GM19372 (cell line): ENCODE results near the gene COL20A1.
A peak's percentile ranks its signal among the peaks of the same experiment; 100 is the strongest.

Experiments
- ATAC-seq: cut with Tn5 transposase; IDR thresholded peaks from one replicate; pipeline ENCODE4 v1.9.1; 2021; ENCODE audit warnings: mild to moderate bottlenecking, low read depth, moderate library complexity; ENCODE audit not compliant: unreplicated experiment

Gene COL20A1

DNA sequence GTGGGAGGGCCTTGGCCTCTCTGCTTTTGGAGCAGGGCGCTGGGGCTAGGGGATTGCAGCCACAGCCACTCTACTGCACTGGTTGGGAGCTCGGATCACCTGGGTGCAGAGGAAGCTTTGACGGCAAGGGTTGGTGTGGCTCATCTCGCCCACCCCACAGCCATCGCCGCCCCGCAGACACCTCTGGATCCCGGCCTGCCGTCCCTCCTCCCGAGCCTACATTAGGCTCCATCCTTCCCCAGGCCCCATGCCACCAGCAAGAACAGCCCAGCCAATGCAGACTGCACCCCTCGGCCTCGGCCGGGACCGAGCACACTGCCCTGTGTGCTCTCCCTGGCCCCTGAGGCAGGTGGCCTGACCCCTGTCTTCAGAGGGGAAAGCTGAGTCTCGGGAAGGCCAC, 32.5 kb upstream of the COL20A1 start:
- no peak for ATAC-seq

DNA sequence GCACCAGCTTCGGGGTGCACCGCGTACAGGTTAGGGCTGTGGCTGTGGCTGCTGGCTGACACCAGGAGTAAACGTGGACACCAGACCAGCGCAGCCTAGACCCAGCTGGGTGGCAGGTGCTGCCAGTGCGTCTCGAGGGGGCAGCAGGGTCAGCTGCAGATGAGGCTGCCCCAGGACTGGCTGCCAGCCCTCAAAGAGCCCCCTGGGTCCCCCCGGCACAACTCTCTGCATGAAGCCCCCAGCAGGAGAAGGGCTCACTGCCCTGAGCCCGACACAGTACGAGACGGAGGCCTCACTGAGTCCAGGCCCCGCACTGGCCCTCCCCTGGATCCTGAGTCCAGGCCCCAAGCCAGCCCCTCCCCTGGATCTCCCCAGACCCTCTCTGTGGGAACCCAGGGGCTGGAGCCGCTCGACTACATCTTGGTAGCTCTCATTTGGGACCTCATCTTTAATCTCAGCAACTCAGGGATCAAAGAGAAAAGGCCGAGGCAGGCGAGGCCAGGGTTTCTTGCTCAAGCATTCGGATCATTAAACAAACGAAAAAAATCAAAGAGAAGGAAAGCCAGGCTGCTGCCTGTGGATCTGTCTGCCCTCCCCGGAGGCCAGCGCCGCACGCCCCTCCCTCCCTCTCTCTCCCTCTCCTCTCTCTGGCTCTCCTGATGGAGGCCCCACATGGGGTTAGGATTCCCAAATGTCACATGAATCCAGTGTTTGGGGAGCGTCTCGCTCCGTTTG, 31.8 kb upstream of the COL20A1 start:
- ATAC-seq = no peak

DNA sequence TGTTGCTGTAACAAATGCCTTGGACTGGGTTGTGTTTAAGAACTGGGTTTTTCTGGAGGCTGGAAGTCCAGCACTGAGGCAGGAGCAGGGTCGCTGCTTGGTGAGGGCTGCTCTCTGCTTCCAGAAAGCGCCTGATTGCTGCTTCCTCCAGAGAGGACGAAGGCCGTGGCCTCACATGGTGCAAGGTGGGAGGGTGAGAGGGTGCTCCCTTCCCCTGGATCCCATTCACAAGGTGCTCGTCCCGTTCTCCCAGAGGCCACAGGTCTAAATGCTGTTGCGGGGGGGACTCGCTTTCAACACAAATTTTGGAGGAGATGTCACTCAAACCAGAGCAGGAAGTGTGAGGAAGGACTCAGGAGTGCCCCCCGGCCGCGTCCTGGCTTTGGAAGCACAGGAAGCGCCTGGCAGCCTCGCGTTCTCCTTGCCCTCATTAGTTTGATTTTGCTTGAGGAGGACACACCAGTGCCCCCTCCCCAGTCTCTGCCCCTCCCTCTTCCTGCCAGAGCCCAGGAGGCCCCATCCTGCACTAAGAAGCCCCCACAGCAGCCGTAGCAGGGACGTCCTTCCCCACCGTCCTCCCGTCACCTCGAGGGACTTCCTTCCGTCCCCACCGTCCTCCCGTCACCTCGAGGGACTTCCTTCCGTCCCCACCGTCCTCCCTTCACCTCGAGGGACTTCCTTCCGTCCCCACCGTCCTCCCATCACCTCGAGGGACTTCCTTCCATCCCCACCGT, 31.0 kb upstream of the COL20A1 start:
- no peak for ATAC-seq

DNA sequence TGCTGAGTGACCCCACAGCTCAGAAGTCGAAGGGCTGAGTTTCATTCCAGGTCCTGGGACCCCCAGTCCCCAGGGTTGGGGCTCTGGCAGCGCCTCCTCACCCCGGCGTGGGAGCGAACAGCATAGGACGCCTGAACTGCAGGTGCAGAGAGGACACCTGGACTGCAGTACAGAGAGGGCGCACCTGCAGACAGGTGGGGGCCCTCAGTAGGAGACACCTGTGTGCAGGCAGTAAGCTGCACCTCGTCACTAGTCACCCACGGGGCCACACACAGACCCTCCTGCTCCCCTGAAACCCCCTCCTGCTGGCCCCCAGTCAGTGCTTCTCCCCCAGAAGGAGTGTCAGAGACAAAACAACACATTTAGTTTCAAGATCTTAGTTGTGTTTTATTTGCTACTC, 30.1 kb upstream of the COL20A1 start:
- no peak for ATAC-seq

DNA sequence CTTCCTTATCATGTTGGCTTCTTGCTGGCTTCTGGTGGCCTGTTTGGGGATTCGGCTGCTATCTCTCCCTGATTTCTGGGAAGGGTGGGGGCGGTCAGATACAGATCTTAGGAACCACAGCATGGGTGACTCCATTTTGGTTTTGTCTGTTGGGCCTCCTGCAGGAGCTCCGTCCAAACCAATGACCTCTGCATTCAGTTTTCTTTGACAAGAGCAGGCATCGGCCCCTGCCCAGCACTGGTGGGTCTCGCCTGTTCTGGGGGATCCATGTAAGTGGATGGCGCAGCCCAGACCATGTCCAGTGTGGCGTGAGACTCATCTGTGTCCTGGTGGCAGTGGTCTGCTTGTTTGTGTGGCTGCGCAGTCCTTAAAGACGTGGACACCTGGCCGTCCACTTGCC, 29.0 kb upstream of the COL20A1 start:
- ATAC-seq = no peak

DNA sequence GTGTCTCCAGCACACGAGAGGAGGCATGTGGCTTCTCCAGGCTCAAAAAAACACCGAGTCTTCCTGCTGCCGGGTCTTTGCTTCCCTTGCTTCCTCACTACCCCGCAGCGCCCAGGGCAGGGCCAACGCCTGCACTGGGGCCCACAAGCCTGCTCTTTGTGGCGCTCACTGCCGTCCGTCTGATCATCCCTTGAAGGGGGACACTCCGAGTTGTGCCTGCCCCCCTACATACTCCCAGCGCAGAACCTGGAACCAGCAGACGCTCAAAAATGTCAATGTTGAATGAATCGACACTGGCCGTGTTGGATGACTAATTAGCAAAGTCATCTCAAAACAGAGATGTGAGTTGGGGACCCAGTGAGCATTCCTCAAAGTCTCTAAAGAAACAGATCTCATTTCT, 28.5 kb upstream of the COL20A1 start:
- ATAC-seq = no peak

DNA sequence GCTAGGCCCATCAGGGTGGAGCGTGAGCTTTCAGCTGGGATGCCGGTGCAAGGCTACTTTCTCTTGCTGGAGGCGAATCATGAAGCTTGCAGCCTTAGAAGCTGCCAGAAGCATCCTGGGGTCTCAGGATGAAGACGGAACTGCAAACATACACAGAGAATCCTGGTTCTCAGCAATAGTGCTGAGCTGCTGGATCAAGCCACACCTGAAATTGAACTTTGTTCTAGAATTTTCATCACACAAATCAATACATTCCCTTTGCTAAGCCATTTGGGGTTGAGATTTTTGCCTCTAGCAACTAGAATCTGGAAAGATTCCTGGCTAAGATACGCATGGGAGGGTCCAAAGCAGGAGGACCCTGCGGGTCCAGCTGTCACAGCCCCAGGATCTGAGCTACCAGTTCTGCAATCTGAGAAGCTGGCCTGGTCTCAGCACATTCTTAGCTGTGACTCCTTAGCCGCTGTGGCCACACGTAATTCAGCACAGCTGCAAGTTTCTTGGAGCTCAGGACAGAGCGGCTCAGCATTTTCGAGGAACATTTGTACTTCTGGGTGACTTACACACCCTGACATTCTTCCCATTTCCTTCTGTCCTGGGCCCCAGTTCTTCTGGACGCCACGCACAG, 27.0 kb upstream of the COL20A1 start:
- ATAC-seq = no peak

DNA sequence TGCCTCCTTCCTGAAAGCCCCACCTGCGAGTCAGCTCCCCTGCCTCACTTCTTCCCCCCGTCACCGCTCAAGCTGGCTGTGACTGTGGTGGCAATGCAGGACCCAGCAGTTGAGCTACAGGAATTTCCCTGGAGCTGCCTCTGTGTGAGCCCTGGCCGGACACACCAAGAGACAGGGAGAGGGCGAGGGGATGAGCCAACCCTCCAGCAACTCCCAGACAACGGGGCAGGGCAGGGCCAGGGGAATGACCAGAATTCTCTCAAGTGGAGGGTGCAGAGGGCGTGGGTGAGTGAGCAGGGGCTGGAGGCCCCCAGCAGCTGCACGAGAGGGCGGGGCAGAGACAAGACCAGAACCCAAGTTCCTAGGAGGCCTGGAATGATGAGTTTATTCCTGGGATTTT, 25.3 kb upstream of the COL20A1 start:
- ATAC-seq = no peak

DNA sequence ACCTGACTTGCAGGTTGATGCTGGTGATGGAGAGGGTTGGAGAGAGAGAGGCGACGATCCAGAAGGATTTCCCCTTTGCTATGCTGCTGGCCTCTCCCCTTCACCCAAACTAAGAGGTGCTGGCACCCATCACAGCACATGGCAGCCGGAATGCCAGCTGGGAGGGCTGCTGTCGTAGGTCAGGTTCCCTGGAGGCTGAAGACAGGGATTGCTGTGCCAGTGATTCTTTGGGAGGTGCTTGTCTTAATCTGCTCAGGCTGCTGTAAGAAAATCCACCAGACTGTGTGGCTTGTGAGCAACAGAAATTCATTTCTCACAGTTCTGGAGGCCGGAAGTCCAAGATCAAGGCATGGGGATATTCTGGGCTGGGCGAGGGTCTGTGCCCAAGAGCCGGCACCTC, 24.7 kb upstream of the COL20A1 start:
- ATAC-seq = no peak

DNA sequence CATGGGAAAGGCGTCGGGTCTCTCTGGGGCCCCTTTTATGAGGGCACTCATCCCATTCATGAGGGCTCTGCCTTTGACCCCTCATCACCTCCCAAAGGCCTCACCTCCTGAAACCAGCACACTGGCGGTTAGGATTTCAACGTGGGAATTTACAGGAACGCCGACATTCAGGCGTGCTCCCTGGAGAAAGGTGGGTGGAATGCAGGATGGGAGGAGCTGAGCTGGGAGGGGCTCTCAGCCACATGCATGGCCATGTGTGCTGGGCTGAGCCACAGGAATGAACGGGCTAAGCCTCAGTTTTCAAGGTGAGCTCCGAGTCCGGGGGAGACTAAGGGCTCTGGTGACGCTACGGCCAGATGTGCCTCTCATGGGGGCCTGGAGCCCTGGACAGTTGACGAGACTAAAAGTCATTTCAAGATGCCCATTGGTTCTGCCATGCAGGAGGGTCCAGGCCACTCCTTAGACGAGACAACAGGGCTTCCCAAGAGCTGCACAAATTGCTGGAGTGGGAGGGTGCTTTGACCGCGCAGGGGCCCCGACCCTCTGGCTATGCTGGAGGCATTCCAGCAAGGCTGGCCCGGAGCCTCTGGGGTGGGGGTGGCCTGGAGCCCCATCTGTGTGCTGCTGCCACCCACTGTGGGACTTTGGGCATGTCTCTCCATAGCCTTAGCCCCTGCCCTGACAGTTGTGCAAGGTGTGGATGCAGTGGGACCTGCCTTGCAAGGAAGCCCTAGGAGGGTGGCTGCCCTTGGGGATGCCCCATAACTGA, 24.1 kb upstream of the COL20A1 start:
- ATAC-seq = no peak

DNA sequence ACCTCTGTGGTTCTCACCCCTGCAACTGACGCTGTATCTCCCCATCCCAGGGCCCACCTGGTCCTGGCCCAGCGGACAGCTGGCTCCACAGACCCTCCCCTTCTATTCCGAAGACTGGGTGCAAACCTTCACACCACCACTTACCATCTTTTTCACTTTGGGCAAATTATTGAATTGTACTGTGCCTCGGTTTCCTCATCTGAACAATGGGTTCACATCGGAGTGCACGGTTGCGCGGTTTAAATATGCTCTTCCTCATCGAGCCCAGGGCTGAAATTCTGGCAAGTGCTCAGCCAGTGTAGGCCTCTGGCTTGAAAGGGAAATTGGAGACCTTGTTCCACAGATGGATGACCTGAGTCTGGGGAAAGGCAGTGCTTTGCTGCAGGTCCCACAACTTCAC, 23.3 kb upstream of the COL20A1 start:
- ATAC-seq = no peak

DNA sequence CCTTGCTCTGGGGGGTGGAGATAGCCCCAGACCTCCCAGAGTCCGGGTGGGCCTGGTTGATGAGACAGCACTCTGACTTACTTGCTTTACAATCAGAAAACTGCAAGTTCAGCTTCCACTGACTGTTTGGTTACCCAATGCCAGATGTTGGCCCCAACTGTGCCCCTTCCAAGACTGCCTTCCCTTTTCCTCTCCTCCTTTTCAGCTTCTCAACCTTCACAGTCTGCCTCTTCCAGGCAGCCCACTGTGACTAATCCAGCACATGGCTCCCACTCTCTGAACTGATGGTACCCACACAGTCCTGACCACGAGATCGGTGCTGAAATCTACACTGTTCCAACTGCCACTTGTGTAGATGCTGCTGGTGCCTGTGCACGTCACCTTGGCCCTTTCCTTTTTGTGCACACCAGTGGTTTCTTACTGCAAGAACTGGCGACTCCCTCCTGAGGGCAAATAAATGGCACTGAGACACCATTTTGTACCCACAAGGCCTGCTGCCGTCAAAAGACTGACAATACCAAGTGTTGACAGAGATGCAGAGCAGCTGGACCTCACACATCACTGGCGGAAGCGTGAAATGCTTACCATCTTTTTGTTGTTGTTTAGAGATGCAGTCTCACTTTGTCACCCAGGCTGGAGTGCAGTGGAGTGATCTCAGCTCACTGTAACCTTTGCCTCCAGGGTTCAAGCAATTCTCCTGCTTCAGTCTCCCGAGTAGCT, 22.2 kb upstream of the COL20A1 start:
- ATAC-seq = no peak

DNA sequence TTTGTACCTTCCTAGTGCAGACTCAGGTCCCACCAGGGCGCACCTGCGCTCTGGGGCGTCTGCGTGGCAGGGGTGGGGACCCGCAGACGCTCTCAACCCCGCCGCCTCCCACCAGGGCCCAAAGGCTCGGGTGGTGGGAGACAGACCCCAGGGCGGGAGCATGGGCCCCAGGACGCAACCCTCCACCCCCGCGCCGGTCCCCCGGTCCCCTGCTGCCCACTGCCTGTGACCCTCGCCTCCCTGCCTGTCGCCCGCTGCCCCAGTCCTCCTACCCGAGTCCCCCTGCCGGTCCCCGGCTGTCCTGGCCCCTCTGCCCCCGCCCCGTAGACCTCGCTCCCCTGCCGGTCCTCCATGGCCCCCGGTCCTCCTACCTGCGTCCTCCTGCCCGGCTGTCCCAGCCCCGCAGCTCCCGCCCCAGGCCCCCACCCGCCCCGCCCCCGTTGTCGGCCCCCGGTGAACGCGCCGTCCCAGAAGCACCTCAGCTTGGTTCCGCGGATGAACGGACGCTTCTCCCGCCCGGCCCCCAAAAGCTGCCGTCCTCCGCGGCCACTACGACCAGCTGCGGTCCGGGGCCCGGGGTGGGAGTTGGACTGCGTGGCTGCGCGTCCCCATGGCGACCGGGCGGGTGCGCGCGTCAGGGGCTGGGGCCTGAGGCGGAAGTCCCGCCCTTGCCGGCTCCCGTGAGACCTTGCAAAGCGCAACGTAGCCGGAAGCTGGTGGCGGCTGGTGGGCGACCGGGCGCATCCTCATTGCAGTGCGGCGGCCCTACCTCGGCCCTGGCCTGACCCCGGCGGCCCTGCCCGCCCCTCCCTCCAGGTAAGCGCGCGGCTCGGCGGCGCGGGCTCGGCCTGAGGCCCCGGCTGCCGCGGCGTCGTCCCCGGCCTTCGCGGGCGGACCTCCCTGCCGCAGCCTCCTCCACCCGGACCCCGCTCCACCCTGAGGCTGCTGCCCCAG, 20.6 kb upstream of the COL20A1 start, which contains the start of gene ARFGAP1:
ARFGAP1 (plus strand) TSS at position 709 of the 954 bp plus-strand sequence. CDS start 2,768 bp downstream, outside the sequence.
- ATAC-seq = peak; percentile 82

DNA sequence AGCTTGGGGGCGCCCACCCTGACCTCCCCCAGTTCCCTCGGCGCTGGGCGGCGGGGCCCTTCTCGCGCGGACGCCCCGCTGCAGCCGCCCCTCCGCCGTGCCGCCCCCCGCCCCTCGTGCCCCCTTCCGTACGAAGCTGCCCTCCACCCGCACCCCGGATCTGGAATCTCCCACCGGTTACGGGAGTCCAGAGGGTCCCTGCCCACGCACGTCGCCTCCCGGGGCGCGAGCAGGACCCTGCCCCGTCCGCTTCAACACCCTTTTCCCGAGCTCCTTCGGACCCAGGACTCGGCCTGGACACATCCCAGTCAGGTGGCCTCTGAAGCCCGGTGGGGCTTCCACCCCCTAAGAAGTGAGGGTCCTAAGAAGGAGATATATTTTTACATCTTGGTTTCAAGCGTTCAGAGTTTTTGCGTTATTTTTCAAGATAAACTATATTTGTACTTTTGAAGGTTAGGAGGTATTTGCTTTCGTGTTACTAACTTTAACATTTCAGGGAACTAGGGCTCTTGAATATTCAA, 19.9 kb upstream of the COL20A1 start:
- ATAC-seq = no peak

DNA sequence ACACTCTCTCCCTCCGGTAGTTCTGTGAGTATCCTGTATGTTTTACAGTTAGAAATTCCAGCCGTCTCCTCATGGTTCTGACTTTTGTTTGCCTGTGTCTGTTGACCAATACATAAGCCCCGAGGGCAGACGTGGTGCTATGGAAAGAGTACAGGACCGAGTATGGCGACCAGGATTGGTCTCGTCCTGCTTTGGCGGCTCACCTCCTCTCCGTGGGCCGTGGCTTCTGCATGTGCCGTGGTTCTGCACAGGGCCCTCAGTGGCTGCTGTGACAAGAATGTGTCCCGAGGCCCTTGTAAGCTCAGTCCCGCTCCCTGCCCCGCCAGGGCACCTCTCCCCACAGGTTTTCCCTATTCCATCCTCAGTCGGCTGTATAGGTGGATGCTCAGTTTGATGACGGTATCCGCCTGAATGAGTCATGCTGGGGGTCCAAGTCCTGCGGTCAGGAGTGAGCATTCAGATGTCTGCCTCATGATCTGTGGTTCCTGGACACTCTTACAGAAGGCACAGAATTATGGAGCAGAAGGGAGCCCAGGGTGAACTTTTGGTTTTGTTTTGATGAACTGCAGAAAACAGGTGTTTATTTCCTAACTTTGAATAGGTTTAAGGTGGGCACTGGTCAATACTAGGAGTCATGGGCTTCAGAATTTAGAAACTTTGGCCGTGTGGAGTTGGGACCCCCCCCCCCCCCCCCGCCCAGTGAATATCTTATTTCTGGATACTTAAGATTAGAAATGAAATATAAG, 19.2 kb upstream of the COL20A1 start:
- no peak for ATAC-seq

DNA sequence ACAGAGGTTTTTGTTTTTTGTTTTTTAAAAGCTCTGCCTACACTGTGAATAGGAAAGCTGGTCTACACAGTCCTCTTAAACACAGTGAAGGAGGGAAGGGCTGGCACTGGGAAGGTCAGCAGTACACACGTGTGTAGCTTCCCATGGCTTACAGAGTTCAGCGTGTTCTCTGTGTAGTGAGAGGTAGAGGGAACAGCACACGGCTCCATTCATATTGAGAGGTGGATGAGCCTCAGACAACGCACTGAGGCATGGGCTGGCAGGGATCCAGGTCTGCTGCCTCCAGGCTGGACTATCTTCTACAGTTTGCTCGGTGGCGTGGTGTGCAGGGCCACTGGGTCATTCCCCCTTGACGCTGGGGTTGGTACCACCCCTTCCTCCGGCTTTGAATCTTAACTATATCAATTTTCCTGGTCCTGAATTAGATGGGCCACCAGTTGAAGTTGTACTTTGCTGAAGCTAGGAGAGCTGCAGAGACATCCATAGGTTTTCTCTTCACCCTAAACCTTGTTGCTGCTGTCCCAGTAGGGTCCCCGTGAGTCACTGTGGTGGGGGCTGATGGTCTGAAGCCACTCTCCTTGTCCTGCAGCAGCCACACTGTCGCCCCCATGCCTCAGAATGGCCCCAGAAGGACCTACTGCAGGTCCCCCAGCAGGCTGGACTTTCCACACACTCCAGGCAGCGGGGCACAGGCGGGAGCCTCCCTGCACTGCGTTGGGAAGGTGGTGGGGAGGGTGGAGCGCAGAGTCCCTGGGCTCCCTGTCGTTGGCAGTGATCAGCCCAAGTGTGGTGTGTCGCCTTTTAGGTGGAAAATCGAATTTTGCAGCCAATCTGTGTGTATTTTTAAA, 18.4 kb upstream of the COL20A1 start:
- no peak for ATAC-seq

DNA sequence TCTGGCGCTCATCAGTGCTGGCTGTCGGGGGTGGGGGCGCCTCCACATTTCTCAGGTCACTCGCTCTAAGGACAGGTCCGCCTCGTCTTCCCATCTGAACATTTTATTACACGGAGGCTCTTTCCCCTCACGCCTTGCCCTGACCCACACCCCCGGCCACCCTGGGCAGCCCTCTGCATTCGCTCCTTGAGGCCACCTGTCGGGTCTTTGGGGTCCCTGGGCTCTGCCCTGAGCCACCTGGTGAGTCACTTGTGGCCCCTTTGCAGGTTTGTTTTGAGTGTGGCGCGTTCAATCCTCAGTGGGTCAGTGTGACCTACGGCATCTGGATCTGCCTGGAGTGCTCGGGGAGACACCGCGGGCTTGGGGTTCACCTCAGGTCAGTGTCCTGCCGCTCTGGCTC, 17.2 kb upstream of the COL20A1 start:
- no peak for ATAC-seq
